SKM-1 (cell line): ENCODE results near the gene PPP5C.

Experiments
- DNase-seq: peaks from one replicate; lab custom pipeline; 2025; ENCODE audit not compliant: unreplicated experiment; lab: John Stamatoyannopoulos, UW

The PPP5C gene

GRCh38 chr19:46330319-46330918, 16.5 kb upstream of the PPP5C start:
- no peak for DNase-seq

- no peak for DNase-seq
Observed at GRCh38 chr19:46337487-46337886, 9.4 kb upstream of the PPP5C start.

GRCh38 chr19:46339446-46339845, 7.4 kb upstream of the PPP5C start:
- DNase-seq = no peak

DNA sequence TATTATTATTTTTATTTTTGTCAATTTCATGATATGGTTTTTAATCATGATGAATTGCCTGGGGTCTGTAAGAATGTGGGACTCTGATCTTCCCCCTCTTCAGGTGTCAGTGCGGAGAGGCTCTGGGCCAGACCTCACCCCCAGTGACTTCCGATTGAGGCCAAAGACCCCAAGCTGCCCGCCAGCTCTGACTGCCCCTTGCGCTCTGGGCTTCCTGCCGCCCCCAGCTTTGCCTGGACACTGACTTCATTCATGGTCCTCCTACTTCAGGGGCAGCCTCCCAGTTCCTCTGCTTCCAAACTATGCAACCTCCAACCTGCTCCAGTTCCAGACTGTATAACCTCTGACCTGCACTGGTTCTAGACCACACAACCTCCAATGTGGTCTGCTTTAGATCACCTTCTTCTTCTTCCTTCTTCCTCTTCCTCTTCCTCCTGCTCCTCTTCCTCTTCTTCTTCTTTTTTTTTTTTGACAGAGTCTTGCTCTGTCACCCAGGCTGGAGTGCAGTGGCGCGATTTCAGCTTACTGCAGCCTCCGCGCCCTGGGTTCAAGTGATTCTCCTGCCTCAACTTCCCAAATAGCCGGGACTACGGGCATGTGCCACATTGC, 6.7 kb upstream of the PPP5C start:
- DNase-seq = peak; percentile 3

DNA sequence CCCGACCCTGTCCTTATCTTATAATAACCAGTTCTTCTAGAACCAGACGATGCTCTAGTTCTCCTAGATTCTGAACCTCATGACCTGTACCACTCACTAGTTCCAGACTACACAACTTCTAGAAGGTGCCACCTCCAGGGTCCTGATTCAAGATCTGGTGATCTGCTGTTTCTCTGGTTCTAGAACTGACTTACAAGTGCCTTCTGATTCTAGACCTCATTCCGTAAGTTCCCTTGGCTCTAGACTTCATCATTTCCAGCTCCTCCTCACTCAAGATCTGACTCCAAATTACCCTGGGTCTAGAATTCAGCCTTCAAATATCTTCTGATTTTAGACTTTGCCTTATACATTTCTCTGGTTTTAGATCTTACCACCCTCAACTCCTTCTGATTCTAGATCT, 5.0 kb upstream of the PPP5C start:
- no peak for DNase-seq

- DNase-seq = no peak
Observed at GRCh38 chr19:46344363-46344762, 2.5 kb upstream of the PPP5C start.

DNA sequence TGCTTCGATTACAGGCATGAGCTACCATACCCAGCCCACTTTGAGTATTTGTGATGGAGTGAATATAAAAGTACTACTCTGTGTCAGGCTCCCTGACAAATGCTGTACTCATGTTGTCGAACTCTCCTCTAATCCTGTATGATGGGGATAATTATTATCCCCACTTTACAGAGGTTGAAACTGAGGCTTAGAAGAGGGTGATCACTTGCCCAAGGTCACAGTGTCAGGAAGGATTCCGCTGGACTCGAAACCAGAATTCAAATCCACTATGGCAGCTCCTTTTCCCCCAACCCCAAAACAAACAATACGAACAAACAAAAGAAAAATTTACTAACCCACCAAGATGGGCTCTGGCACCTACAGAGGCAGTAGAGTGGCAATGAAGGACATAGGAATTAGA, 1.7 kb upstream of the PPP5C start:
- no peak for DNase-seq

GRCh38 chr19:46347572-46347883, 641 bp downstream of the PPP5C start:
- DNase-seq = no peak

DNA sequence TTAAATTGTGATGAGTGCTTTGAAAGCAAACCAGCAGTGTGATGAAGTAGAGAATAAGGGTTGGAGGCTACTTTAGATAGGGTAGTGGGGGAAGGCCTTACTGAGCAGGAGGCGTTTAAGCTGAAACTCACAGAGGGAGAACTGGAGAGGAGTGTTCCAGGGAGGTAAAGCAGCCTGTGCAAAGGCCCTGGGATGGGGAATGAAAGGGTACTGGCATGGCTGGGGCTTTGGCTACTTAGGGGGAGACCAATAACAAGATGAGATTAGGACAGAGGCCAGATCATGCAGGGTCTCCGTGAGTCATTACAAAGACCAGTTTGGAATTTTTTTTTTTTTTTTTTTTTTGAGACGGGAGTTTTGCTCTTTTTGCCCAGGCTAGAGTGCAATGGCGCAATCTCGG, 1.1 kb downstream of the PPP5C start:
- DNase-seq = no peak

- DNase-seq = no peak
Observed at GRCh38 chr19:46349311-46349993, 2.6 kb downstream of the PPP5C start.

- DNase-seq = no peak
Observed at GRCh38 chr19:46350029-46350757, 3.3 kb downstream of the PPP5C start.

GRCh38 chr19:46350758-46351159, 3.9 kb downstream of the PPP5C start:
- peak; percentile 16 for DNase-seq

GRCh38 chr19:46351241-46352041, 4.6 kb downstream of the PPP5C start:
- DNase-seq = no peak

DNA sequence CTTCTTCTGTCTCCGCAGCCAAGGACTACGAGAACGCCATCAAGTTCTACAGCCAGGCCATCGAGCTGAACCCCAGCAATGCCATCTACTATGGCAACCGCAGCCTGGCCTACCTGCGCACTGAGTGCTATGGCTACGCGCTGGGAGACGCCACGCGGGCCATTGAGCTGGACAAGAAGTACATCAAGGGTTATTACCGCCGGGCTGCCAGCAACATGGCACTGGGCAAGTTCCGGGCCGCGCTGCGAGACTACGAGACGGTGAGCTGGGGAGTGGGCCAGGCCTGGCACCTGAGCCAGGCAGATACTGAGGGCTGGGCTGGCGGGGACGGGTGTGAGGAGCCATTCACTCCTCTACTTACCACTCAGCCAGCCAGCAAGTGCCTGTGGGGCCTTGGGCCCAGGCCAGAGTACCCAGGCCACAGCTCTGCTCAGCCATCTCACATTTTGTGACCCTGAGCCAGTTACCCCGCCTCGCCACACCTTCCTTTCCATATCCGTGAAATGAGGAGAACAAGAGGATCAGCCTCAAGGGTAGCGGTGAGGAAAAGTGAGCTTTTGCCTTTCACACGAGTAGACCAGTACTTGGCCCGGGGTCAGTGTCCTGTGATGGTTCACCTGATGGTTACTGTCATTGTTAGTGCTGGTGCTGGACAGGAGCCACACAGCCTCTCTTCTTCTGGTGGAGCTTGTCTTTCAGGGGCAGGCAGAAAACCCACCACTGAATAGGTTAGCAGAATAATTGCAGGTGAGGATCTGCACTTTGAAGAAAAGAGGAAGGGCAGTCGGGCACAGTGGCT, 7.0 kb downstream of the PPP5C start:
- no peak for DNase-seq

DNA sequence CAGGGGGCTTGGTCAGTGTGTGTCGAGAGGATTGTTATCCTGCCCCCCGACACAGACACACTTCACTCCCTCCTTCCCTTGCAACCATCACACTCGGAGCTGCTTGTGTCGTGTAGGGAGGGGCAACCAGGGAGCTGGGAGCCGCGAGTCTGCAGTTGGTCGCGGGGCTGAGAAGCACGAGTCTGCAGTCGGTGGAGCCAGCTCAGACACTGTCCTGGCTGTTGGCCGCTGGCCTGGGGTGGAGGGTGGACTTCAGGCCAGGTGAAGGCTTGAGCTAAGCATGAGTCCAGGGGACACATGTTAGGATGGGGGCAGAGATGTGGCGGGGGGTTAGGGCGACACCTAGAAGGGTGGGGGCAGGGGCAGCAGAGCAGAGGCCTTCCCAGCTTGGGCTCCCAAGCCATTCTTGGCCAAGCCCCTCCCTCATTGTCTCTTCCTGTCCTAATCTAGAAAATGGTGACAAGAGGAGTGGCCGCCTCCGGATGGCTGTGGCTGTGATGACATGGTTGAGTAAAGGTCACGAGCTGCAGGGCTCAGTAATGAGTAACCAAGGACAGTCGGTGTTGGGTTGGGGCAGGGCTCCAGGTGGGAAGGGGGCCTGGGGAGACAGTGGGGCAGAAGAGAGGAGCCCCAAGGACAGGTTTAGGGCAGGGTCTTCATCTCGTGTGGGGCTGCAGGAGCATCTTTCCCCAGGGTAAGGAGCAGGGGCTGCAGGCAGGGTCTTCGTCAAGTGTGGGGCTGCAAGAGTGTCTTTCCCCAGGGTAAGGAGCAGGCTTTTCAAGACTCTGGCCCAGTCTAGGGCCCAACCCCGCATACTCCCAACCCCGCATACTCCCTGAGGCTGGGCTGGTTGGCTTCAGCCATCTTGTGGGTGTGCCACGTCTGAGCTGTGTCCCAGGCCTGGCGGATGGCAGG, 8.6 kb downstream of the PPP5C start:
- no peak for DNase-seq

DNA sequence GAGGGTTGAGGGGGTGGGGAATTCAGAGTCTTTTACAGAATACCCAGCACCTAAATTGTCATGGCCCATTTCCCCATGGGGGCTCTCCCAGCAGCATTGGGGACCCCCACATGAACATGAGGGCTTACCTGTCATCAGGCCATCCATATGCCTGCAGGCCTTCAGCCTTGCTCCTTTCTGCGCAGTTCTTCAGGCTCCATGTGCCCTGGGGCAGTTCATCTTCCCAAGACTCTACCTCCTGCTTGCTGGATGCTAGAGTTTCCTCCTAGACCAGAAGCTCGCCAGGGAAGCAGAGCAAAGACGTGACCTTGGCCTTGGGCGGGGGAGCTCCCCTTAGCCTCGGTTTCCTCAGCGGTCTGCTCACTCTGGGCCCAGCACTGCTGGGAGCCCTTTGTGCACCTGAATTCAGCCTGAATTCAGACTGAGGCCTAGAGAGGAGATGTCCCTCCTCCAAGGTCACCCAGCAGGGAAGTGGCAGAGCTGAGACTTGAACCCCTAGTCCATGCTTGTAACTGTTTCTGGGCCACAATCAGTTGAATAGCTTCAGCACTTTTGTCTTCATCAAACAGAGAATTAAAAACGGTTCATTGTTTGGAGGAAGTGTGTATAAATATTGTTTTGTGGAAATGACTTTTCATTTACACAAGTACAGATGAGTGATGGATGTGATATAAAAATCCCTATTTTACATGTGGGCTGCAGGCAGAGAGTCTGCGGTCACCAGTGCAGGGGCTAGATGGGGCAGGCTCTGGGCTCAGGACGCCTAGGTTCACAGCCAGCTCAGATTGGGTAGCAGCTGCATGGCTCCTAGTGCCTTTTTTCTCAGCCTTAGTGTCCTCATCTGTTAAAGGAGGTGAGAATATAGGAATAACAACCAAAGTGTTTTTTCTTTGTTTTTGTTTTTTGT, 9.5 kb downstream of the PPP5C start:
- no peak for DNase-seq

GRCh38 chr19:46357846-46358583, 11.1 kb downstream of the PPP5C start:
- no peak for DNase-seq

DNA sequence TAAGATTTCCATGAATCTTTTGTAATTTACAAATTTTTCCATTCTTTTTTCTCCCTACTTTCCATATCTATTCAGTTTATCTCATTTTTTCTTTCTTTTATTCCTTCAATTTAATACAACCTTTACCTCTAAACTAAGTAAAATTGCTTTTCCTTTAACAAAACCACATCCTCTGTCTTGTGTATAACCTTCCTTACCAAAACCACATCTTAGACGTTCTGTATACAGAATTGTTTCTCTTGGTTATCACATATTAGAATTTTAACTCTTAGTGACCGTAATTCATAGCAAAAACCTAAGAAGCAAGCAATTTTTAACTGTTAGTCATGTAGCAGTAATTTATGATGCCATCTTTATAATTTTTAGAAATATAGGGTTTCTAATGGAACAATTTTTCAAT, 15.0 kb downstream of the PPP5C start:
- DNase-seq = no peak
